NCI-H2171 treated with DMSO at 0.1 percent for 48 hours (cell line): Measurements from ENCODE around the gene ATP6V0C.
"Not testable (repeated sequence)": the region's sequence is repeated elsewhere in the genome, so short reads cannot be mapped to it uniquely, and the experiment has no call there.

Source experiments
- DNase-seq: peaks from one replicate; lab custom pipeline; 2025; lab: John Stamatoyannopoulos, UW

The ATP6V0C gene

DNA sequence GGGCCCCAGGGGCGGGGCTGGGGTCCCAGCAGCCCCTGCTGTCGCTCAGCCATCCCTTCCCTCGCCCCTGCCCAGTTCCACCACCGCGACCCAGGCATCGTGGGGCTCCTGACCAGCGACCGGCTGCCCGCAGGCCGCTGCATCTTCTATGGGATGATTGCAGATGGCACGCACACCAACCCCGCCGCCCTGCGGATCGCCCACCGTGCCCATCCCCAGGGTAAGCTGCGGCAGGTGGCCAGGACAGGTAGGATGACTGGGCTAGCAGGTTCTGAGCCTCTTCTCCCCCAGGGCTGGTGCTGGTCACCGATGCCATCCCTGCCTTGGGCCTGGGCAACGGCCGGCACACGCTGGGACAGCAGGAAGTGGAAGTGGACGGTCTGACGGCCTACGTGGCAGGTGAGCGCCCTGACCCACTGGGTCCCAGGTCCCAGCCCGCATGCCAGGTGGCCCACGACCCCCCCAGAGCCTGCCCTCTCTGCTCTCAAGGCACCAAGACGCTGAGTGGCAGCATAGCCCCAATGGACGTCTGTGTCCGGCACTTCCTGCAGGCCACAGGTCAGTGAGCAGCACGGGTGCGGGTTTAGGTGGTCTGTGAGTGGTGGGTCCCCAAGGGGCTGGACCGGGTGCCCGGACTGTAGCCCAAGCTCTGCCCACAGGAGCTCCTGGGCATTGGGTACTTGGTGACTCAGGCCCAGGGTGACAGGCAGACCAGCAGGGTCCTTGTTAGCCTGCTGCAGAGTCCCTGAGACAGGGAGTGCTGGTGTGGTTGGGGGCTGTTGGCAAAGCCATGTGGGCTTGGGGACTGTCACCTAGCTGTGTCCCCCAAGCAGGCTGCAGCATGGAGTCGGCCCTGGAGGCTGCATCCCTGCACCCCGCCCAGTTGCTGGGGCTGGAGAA, 14.7 kb downstream of the ATP6V0C start:
- no peak for DNase-seq

DNA sequence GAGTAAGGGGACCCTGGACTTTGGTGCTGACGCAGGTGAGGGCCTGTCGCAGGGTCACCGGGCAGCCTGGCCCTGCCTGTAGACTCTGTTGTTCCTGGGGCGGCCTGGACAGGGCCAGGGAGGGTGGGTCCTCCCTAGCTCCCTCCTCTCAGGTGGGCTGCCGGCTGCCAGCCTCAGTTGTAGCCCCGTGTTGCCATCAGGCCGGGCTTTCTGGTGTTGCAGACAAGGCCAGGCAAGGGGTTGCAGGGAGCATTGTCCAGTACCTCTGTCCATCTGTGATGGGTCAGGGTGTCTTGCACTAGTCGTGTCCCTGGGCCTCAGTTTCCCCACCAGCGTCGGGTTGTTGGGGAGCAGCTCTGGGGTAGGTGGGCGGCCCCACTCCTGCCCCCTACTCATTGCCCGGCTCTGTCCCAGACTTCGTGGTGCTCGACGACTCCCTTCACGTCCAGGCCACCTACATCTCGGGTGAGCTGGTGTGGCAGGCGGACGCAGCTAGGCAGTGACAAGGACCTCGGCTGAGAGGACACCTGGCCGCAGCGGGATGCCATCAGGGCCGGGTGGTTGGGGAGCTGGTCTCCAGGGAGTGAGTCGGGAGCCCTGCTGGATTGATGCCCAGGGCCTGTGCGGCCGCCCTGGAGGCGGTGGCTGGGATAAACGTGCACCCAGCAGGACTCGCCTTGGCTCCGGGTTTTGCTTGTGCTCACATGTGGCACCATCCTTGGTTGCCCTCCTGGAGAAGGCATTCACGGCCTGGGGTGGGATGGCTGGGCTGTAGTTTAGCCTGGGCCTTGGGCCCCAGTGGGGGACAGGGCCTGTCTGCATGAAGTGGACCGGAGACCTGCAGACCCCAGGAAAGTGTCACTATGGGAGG, 15.5 kb downstream of the ATP6V0C start:
- no peak for DNase-seq

DNA sequence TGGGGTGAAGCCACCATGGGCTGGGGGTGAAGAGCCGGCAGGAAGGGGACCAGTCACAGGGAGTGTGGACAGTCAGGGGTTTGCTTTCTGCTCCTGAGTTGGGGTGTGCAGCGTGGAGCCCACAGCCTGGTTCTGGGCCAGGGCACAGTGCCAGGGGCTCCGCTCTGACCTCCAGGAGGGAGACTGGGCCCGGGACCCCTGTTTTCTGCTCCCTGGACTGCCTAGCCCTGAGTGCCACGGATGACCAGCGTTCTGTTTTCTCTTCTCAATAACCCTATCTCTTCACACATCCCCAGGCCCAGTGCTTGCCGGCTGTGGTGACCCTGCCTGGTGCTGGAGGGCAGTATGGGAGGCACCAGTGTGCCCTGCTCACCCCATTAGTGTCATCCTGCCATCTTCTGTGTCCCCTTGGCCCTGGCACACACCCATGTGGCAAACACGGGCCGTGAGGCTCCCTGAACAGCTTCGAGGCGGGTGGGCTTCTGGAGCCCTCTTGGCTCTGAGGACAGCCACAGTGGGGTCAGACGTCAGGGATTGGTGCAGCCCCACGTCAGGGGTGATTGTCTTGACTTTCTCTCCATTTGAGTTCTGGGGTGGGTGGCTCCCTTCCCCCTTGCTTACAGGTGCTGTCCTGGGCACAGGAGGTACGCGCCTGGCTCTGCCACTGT, 16.3 kb downstream of the ATP6V0C start:
- no peak for DNase-seq

DNA sequence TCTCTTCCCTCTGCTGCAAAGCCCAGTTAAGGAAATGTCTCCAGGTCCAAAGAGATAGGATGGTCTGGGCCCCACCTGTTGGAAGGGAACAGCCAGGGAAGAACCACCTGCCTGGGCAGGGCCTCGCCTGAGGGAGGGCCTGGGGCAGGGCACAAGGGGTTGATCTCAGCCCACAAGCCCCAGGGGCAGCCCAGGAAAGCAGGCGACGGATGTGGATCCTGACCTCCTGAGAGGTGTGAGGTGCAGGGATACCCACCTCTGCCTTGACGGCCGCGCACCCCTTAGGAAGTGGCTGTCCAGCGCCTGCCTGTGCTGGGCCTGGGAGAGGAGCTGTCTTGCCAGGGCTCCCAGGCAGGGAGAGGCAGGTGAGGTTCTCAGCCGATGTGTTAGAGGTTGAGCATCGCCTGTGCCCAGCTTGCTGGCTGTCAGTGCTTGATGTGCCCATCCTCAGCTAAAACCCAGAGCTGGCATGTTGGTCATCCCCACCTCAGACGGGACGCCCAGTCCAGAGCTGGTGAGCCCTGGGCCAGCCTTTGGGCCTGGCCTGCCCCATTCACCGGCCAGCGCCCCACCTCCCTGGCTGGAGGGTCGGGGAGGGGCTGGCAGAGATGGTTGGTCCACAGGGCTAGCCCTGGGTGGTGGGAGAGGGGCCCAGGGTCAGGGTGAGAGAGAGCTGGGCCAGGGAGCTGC, 17.0 kb downstream of the ATP6V0C start:
- DNase-seq, result no peak

DNA sequence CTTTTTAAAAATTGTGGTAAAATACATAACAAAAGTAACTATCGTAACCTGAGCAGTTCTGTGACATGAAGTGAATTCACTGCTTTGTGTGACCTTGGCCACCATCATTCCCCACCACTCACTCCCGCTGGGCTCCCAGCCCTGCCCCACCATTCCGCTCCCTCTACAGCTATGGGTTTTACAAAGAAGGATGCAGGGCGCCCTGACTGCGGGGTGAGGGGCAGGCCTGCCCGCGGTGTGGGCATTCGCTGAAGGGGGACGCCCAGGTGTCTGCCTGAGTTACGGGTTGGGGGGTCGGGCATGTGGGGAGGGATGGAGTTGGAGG, 17.6 kb downstream of the ATP6V0C start, which contains the start of gene CEMP1:
CEMP1 (minus strand) TSS at position 38 of the 325 bp plus-strand sequence. CDS start 335 bp downstream, outside the sequence.
- DNase-seq, result no peak

DNA sequence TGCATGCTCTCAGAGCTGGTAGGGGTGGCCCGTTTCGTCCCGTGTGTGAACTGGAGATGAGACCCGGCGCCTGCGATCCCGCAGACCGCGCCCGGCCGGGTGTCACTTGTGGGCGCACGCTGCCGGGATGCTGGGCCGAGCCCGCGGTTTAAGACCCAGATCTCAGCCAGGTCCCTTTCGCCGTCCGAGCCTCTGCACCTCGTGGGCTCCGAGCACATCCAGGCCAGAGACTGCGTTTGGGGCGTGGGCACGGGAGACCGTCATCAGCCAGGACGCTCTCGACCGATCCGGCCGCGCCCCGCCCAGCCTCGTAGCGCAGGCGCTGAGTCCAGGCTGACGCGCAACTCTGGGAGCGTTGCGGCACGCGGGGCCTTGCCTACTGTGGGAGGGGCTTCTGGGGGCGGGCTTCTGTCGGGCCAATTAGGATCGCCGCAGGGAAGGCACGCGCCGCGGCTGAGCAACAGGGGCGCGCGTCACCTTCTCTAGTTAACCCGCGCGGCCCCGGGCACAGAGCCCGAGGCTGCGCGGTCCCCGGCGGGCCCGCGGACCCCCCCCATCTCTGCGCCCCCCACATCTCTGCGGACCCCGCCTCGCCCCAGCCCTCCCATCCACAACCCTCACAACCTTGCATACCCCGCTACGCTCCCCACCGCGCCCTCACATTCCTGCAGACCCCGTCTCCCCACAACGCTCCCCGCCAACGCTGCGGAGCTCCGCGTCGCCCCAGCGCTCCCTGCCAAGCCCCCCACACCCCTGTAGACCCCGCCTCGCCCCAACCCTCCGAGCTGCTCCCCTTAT, 18.1 kb downstream of the ATP6V0C start:
- peak; percentile 93 for DNase-seq

DNA sequence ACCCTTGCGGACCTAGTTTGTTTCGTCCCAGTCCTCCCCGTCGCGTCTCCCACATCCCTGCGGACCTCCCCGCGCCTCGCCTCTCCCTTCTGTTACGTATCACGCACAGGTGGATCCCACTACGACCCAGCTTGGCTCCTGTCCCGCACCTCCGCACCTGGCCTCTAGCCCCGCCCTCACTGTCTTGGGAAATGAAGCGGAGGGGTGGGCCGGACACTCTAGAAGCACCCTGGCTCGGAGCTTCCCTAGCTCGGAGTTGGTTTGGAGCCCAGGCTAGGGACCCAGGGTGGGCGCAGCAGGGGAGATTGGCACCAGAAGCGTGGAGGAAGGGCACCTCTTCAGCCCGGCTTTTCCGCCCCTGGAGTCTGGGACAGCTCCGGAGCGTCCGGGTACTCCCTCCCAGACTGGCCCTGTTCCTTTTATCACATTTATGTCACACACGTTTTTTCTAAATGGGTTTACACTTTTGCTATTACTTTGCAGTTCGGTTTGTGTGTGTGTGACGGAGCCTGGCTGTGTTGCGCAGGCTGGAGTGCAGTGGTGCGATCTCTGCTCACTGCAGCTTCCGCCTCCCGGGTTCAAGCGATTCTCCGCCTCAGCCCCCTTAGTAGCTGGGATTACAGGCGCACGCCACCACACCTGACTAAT, 18.9 kb downstream of the ATP6V0C start:
- DNase-seq, result peak; percentile 74

DNA sequence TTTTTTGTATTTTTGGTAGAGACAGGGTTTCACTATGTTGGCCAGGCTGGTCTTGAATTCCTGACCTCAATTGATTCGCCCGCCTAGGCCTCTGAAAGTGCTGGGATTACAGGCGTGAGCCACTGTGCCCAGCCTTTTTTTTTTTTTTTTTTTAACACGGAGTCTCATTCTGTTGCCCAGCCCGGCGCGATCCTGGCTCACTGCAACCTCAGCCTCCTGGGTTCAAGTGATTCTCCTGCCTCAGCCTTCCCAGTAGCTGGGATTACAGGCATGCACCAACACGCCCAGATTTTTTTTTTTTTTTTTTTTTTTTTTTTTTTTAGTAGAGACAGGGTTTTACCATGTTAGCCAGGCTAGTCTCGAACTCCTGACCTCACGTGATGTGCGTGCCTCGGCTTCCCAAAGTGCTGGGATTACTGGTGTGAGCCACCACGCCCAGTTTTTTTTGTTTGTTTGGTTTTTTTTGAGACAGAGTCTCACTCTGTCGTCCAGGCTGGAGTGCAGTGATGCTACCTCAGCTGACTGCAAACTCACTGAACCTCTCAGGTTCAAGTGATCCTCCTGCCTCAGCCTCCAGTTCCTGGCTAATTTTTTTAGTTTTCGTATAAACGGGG, 19.5 kb downstream of the ATP6V0C start:
- peak; percentile 43 for DNase-seq

DNA sequence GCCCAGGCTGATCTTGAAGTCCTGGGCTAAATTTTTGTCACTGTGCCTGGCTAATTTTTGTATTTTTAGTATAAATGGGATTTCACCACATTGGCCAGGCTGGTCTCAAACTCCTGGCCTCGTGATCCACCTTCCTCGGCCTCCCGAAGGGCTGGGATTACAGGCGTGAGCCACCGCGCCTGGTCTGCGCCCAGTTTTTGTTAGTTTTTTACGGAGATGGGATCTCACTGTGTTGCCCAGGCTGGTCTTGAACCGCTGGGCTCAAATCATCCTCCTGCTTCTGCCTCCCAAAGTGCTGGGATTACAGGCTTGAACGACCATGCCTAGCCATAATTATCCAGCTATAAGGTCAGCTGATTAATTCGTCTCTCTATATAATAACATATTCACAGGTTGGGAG, 20.2 kb downstream of the ATP6V0C start:
- no peak for DNase-seq

DNA sequence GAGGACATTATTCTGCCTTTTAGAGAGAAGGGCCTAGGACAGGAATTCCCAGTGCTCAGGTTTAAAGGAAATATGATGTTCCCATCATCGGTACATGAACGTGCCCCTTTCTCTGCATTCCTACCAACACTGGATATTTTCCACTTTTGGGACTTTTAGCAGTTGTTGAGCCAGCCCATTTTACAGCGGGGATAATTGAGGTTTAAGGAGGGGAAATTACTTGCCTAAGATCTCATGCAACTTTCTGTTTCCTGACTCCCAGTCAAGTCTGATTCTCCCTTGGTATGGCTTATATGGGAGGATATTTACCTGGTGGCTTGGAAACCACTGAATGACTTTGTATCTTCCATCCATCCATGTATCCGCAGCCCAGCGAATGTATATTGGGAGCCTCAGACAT, 20.6 kb downstream of the ATP6V0C start:
- DNase-seq, result not testable (repeated sequence)

DNA sequence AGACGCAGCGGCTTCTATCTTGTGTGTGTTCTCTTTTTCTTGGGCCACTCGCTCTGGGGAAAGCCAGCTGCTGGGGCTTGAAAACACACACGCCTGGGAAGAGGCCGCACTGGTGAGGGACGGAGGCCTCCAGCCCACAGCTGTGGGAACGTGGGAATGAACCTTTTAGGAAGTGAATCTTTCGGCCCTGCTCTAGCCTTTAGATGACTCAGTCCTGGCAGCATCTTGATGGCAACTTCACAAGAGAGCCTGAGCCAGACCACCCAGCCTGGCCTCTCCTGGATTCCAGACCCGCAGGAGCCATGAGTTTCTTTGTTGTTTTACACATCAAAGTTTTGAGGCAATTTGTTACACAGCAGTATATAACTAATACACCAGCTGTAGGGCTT, 21.9 kb downstream of the ATP6V0C start:
- no peak for DNase-seq

DNA sequence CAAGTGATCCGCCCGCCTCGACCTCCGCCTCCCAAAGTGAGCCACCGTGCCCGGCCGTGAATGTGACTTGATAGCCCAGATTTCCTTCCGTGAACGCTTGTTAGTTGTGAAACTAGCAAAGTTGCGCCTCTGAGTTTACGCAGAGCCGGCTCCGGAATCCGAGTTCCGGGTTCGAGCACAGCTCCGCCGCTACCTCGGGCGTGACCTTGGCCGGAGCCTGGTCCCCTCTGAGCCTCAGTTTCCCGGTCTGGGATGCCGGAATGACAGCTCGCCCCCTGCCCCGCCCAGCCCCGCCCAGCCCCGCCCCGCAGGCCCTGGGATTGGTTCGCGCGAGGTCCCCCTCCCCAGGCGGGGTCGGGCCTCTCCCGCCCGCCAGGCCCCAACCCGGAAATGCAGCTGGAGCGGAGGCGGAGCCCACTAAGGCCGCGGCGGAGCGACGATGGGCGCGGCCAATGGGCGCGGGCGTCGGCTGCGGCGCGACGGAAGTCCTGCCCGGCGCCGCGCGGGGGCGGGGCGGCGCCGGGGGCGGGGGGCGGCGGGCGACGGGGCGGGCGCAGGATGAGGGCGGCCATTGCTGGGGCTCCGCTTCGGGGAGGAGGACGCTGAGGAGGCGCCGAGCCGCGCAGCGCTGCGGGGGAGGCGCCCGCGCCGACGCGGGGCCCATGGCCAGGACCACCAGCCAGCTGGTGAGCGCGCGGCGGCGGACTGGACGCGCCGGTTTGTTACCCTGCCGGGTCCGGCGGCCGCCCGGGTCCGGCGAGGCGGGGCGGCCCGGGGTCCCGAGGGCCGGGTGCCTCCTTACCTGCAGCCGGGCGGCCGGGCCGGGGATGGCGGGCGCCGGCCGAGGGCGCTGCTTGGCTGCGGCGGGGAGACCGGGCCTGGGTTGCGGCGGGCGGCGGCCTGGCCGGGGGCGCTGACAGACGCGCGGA, 24.0 kb downstream of the ATP6V0C start, which contains the start of gene PDPK1:
PDPK1 (plus strand) TSS at position 571 of the 929 bp plus-strand sequence; CDS start at position 663, 92 bp downstream.
- DNase-seq, result peak; percentile 90

DNA sequence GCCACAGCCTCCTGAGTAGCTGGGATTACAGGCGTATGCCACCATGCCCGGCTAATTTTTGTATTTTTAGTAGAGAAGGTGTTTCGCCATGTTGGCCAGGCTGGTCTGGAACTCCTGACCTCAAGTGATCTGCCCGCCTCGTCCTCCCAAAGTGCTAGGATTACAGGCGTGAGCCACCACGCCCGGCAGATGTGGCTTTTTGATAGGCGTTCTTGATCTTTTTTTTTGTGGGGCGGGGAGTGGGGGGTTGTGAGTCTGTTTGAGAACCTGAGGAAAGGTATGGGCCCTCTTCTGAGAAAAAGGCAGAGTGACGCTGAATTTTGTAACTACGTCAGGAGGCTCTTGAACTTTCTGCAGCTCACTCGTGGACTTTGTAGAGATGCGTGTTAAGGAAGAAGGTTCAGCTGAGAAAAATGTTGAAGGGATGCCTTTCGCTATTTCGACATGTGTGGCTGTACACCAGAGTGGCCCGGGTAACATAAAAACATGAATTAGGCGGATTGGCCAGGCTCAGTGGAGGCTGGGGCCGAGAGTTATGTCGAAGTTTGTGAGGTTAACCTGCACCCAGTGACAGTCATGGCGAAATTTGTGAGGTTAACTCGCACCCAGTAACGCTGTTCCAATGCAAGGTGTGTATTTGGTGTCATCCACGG, 25.6 kb downstream of the ATP6V0C start:
- DNase-seq, result not testable (repeated sequence)

DNA sequence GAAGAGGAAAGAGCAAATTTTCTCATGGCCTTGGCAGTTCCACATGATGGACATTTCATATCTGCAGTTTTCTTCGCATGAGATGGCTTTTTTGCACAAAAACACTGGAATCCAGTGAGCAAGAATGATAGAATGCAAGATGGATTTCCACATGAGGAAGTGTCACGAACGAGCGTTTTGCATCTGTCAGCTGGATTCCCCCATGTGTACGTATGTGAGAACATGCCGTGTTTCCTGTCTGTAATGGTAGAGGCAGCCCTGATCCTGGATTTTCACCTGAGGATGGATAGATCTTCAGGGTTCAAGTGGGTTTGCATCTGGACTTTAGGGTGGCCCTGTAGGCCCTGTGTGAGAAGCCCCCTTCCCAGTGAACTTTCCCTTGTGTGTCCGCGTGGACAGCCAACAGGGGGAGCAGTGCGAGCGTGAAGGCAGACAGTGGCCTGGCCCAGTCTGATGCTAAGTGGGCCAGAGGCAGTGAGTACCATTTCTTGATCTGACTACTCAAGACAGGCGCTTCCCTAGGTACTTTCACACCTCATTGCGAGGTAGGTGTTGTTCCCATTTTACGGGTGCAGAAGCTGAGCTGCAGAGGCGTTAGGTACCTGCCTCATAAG, 26.2 kb downstream of the ATP6V0C start:
- not testable (repeated sequence) for DNase-seq

DNA sequence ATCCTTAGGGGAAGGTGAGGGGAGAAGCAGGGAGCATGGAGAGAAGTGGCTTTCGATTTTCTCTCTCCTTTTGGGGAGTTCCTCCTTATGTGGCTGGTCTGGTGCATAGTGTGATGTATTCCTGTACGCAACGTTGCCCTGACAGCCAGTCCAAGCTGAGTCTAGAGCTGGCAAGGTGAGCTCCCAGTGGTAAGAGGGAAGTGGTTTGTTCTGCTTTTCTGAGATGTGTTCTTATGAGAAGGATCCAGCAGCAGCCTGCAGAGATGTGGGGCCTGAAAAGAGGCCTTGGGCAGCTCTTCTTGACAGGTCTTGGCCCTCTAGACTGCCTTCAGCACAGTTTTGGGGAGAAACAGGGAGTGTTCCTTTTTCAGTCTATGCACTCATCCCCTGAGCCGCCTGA, 27.2 kb downstream of the ATP6V0C start:
- not testable (repeated sequence) for DNase-seq

DNA sequence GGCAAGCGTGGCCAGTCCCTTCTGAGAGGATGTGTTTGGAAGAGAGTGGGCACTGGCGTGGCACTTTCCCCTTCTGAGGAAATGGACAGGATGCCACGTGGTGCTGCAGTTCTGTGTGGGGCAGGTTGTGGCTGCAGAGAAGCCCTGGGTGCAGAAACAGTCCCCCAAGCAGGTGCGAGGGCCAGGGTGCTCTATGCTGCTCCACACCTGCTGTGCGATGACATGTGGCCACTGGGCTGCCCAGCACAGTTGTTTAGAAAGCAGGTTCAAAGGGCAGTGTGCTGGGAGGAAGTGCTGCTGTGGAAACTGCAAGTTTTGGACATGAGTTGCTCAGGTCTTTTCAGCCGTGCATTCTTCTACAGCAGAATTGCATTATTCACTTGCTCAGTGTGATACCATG, 27.7 kb downstream of the ATP6V0C start:
- not testable (repeated sequence) for DNase-seq

DNA sequence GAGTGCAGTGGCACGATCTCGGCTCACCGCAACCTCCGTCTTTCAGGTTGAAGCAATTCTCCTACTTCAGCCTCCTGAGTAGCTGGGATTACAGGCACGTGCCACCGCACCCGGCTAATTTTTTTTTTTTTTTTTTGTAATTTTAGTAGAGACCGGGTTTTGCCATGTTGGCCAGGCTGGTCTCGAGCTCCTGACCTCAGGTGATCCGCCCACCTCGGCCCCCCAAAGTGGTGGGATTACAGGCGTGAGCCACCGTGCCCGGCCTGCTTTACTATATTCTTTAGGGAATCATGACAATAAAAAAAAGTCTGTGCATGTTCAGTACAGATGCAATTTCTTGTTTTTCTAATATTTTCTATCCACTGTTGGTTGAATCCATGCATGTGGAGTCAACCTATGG, 30.0 kb downstream of the ATP6V0C start:
- DNase-seq, result not testable (repeated sequence)
